Stimulated activated CD4-positive, alpha-beta T cell treated with anti-CD3 and anti-CD28 coated beads, TNF-alpha, amount 100 ng/mL, for 1 hour (primary cell): ENCODE data around the gene FGFRL1.

Experiments used
- DNase-seq, 3 donors: peaks; one replicate each; pipeline ENCODE4 v3.0.0-alpha.2; 2020; ENCODE audit warnings: low read depth in 3 of 3, low spot score in 1 of 3

FGFRL1 gene

DNA sequence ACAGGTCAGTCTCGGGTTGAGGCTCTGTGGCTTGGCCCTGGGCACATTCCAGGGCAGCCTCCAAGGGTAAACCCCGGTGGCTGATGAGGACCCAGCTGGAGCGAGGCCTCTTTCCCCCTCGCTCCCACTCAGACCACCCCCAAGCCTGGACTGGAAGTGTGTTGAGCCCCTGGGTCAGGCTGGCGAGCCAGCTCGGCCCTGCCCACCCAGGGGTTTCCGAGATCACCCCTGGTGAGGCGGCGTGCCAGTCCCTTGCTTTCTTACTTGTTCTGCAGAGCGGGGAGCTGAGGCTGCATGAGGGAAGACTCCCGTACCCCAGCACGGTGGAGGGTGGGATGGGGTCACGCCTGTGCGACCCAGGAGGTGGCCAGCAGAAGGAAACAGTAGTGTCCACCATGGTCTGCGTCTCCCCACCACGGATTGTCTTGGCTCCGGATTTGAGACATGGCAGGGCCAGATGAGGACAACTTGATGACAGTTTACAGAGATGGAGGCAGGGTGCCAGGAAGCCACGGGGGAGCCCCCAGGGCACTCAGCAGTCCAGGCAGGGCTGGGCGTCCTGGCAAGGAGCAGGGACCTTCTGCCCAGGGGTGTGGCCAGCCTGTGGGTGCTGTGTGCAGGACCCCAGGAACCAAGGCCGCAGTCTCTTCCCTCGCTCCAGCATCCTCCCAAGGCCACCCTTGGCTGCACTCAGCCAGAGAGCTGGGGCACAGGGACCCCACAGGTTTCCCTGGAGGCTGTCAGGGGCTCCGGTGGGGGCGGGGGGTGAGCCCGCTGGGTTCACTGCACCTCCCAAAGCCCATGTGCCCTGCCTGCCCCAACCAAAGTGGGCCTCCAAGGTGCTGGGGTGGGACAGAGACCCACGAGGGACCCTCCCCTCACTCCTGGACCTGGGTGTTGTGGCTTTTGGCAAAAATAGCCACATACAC is 6.6 kb upstream of the FGFRL1 start:
- no peak for DNase-seq

- no peak for DNase-seq
These were observed 4.6 kb upstream of the FGFRL1 start for GRCh38 chr4:1006856-1007255.

GRCh38 chr4:1008840-1009541 is 2.4 kb upstream of the FGFRL1 start:
- peak in 1 of 3 donors; percentile 10 for DNase-seq

- DNase-seq: peak; percentile 50 to 72 (median 61)
These were observed 1.7 kb upstream of the FGFRL1 start for GRCh38 chr4:1009542-1010394.

DNA sequence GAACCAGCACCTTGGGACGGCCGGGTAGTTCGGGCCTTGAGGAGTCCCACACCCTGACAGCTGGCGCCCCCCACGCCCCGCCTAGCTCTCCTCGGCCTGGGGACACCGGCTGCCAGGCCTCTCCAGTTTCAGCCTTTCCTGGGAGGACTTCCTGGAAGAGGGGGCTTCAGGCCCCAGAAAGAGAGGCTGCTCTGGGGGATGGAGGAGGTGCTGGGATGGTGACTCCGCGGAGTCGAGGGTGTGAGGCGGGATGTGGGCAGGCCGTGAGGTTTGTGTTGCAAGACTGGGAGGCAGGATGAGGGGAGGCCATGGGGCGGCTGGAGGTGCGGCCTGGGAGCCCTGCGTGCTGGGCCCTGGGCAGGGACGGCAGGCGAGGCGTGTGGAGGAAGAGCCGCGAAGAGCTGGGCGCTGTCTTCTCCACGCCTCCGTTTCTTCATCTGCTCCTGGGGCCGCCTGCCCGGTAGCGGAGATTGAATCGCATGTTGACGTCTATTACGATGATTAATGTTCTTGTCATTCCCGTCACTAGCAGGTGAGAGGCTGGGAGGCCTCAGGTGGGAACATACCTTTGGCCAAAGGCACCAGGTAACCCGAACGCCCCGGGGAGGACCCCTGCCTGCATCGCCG is 918 bp upstream of the FGFRL1 start:
- peak in 2 of 3 donors; percentile 27 to 35 for DNase-seq

DNA sequence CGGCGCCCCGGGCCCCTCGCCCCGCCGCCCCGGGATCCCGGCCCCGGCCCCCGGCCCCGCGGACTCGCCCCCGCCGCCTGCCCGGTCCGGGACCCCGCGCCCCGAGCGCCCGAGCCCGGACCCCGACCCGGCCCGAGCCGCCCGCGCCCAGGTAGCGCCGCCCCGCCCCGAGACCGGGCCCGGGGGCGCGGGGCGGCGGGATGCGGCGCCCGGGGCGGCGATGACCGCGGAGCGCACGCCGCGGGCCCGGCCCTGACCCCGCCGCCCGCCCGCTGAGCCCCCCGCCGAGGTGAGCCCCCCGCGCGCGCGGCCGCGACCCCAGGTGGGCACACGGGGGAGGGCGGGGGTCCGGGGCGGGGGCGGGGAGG is 224 bp downstream of the FGFRL1 start:
- DNase-seq: no peak

DNA sequence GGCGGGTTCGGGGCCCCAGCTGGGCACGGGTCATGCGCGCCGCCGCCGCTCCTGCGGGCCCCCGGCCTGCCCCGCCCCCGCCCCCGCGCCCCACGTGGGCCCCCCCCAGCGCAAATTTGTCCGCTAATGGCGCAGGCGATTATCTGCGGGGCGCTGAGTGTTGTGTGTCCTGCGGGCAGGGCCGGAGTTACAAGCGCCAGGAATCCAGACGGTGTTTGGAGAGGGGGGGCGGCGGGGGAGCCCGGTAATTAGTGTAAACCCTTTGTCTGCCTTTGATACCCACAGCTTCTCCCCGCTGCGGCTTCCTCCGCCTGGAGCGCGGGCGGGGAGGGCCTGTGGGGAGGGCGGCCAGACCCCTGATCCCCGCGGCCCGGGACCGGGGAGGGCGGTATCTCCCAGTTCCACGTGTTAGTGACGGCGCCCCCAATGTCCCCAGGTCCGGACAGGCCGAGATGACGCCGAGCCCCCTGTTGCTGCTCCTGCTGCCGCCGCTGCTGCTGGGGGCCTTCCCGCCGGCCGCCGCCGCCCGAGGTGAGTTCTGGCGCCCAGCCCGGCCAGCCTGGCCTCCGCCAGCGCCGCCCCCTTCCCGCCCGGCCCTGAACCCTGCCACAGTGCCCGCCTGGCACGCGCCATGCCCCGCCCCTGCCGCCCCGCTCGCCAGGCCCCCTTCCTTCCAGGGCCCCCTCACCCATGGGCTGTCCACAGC is 761 bp downstream of the FGFRL1 start:
- DNase-seq: no peak

DNA sequence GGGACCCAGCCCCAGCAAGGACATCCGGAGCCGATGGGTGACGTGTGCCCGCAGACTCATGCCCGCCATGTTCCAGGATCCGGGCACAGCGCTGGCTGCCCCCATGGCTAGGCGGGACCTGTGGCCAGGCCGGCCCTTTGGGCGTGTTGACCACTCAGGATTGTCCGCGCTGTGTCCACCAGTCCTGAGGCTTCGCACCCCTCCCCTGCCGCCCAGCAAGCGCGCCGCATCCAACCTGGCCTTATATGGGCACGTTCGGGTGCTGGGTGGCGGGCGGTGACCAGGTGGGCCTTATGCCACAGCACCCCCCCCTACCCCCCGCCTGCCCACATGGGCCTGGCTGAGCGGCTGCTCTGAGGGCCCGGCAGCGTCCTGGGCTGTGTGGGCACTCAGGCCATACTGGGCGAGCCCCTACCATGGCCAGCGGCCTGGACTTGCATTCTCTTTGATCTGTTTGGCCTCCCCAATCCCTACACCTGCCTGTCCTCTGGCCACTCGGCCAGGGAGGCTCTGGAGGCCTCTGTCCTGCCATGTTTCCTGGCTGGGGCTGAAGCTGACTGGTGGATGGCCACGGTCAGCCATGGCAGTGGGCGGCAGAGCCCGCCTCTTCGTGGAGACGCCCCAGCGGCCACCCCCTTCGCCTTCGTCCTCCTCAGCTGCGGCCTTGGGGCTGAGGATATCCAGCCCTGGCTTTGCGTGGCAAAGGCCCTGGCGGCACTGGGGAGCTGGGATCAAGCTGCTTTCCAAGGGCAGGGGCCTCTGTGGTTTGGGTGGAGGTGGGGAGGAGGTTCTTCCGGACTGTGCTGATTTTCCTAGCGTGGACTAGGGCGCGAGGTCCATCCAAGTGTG is 2.0 kb downstream of the FGFRL1 start:
- DNase-seq: no peak

- DNase-seq: no peak
These were observed 3.1 kb downstream of the FGFRL1 start for GRCh38 chr4:1014291-1015167.

DNA sequence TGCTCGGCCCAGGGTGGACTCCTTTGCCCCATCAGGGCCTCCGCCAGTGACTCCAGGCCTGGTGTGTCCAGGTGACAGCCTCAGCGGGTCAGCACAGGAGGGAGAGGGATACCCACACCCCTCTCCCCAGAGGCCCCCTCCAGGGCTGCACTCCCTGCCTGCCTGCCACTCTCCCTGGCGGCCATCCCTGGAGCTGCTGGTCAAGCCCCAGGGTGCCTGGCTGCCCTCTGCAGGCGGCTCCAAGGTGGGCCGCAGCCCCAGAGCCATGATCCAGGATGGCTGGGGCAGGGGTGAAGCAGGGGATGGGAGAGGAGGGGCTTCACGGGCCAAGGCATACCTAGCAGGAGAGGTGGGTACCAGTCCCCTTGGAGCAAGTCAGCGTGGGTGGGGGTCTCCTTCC is 3.8 kb downstream of the FGFRL1 start:
- no peak for DNase-seq

DNA sequence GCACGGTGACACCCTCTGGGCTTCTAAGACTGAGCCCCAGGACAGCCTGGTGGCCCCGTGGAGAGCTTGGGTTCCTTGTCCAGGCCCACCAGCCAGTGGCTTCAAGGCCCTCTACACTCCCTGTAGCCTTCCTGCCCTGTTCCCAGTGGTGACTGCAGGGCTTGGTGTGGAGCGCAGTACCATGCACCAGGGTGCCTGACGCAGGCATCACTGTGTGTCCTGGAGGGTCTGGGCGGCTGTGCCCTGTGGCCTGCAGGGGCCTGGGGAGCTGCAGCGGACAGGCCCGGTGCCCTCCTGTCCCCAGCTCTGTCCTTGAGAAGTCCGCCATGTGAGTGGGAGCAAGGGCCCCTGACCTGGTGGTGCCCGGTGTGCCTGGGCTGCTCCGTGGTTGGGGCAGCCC is 4.3 kb downstream of the FGFRL1 start:
- no peak for DNase-seq

DNA sequence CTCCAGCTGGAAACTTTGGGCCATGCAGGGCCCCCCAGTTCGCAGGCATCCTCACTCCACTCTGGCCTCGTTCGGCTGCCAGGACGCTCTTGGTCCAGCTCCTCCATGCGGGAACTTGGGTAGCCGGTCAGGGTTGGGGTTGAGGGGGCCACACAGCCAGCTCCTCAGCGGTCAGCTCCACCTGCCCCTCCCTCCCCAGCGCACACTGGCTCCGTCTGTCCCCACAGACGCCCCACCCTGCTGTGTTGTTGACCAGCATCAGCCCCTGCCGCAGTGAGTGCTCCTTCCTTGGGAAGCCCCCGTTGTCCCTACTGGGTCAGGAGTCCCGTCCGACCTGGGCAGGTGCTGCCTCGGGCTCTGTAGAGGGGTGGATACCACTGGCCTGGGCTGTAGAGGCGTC is 5.8 kb downstream of the FGFRL1 start:
- DNase-seq: no peak

- no peak for DNase-seq
These were observed 6.3 kb downstream of the FGFRL1 start for GRCh38 chr4:1017706-1018105.

- DNase-seq: no peak
These were observed 7.0 kb downstream of the FGFRL1 start for GRCh38 chr4:1018147-1019020.

DNA sequence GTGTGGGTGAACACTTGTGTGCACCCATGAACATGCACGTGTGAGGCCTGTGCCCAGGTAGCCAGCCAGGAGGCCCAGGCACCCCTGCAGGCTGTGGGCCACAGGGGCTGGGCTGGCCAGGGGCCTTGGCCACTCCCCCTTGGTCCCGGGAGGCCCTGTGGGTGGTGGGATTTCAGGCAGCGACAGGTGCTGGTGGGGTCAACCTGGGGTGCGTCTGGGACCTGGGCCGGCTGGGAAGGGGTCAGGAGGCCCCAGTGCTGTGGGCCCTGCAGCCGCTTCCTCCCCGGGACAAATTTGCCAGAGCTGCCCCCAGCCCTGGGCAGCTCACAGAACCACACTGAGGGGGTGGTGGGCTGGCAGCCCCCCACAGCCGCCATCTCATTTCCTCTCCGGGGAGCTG is 7.9 kb downstream of the FGFRL1 start:
- DNase-seq: no peak

- DNase-seq: no peak
These were observed 8.5 kb downstream of the FGFRL1 start for GRCh38 chr4:1019729-1020470.
